Trophoblast cell (in vitro differentiated cells and primary cell): ENCODE results near the gene MAB21L4.

Experiments used
- DNase-seq, 2 donors: peaks; one replicate each; pipeline ENCODE4 v3.0.0-alpha.2; 2016
- H2AFZ ChIP-seq: 2 replicates; pipeline ENCODE4 v1.6.1; 2013; ENCODE audit warnings: low read length, moderate library complexity, mild to moderate bottlenecking; ENCODE audit not compliant: insufficient read depth, poor library complexity
- H2AK5ac ChIP-seq: 2 replicates; pipeline ENCODE4 v1.6.1; 2013; ENCODE audit warnings: mild to moderate bottlenecking, low read length
- H2BK120ac ChIP-seq: 2 replicates; pipeline ENCODE4 v1.6.1; 2013; ENCODE audit warnings: low read length, mild to moderate bottlenecking, moderate library complexity; ENCODE audit not compliant: insufficient read depth, poor library complexity
- H2BK12ac ChIP-seq: 2 replicates; pipeline ENCODE4 v1.6.1; 2013; ENCODE audit warnings: mild to moderate bottlenecking, low read length, moderate library complexity
- H2BK5ac ChIP-seq: 2 replicates; pipeline ENCODE4 v1.6.1; 2013; ENCODE audit warnings: low read length, low read depth, moderate library complexity, mild to moderate bottlenecking; ENCODE audit not compliant: poor library complexity
- H3K14ac ChIP-seq: 2 replicates; pipeline ENCODE4 v1.6.1; 2013; ENCODE audit warnings: mild to moderate bottlenecking, low read length
- H3K18ac ChIP-seq: 2 replicates; pipeline ENCODE4 v1.6.1; 2013; ENCODE audit warnings: mild to moderate bottlenecking, low read length
- H3K23ac ChIP-seq: 2 replicates; pipeline ENCODE4 v1.6.1; 2013; ENCODE audit warnings: low read length
- H3K27ac ChIP-seq: 2 replicates; pipeline ENCODE4 v1.5.1; 2013; ENCODE audit warnings: low read depth, mild to moderate bottlenecking, inconsistent platforms, low read length, moderate library complexity
- H3K27me3 ChIP-seq: 2 replicates; pipeline ENCODE4 v1.6.1; 2013; ENCODE audit warnings: inconsistent platforms, mild to moderate bottlenecking, low read length, moderate library complexity; ENCODE audit not compliant: insufficient read depth
- H3K36me3 ChIP-seq, 2 experiments: 1 replicate in 1 of 2; 2 replicates in 1 of 2; pipeline ENCODE4 v1.6.1; 2013; ENCODE audit warnings: low read length in 2 of 2, mild to moderate bottlenecking in 2 of 2, moderate library complexity in 1 of 2; ENCODE audit not compliant: insufficient read depth in 2 of 2, control insufficient read depth in 1 of 2
- H3K4ac ChIP-seq: 2 replicates; pipeline ENCODE4 v1.6.1; 2013; ENCODE audit warnings: low read depth, mild to moderate bottlenecking, low read length, moderate library complexity
- H3K4me1 ChIP-seq, 2 experiments: 1 replicate in 1 of 2; 2 replicates in 1 of 2; pipeline ENCODE4 v1.6.1; 2013; ENCODE audit warnings: low read length in 2 of 2, mild to moderate bottlenecking in 2 of 2, moderate library complexity in 1 of 2; ENCODE audit not compliant: insufficient read depth in 2 of 2, control insufficient read depth in 1 of 2
- H3K4me2 ChIP-seq: 2 replicates; pipeline ENCODE4 v1.6.1; 2013; ENCODE audit warnings: inconsistent platforms, mild to moderate bottlenecking, low read length, moderate library complexity
- H3K4me3 ChIP-seq: 2 replicates; pipeline ENCODE4 v1.5.1; 2013; ENCODE audit warnings: mild to moderate bottlenecking, low read depth, low read length, inconsistent platforms
- H3K79me1 ChIP-seq: one replicate; pipeline ENCODE4 v1.6.1; 2013; ENCODE audit warnings: low read length
- H3K79me2 ChIP-seq: 2 replicates; pipeline ENCODE4 v1.6.1; 2013; ENCODE audit warnings: low read length, mild to moderate bottlenecking; ENCODE audit not compliant: control insufficient read depth, insufficient read depth, poor library complexity
- H3K9ac ChIP-seq: 2 replicates; pipeline ENCODE4 v1.6.1; 2013; ENCODE audit warnings: mild to moderate bottlenecking, low read length
- H3K9me3 ChIP-seq: 2 replicates; pipeline ENCODE4 v1.6.1; 2013; ENCODE audit warnings: low read depth, mild to moderate bottlenecking, control low read depth, inconsistent platforms, low read length; ENCODE audit not compliant: insufficient read depth
- H4K12ac ChIP-seq: 2 replicates; pipeline ENCODE4 v1.6.1; 2013; ENCODE audit warnings: low read depth, mild to moderate bottlenecking, low read length, moderate library complexity
- H4K8ac ChIP-seq: 2 replicates; pipeline ENCODE4 v1.6.1; 2013; ENCODE audit warnings: low read depth, mild to moderate bottlenecking, low read length, moderate library complexity
- H4K91ac ChIP-seq: one replicate; pipeline ENCODE4 v1.6.1; 2013; ENCODE audit warnings: low read depth, mild to moderate bottlenecking, low read length, moderate library complexity
- WGBS: extraction: QIAGEN DNeasy Blood & Tissue Kit; methylation state at CpG from one replicate; pipeline ENCODE4 v1.1.7; 2013; ENCODE audit warnings: missing lambda C conversion rate; ENCODE audit not compliant: insufficient read length, insufficient coverage; ENCODE audit errors: extremely low coverage; 5-methylcytosine and 5-hydroxymethylcytosine counted together

Gene MAB21L4

GRCh38 chr2:240886678-240887609, 9.0 kb downstream of the MAB21L4 start:
- Histone ChIP-seq H3K18ac (no peak overlapping the region), H3K23ac (no peak overlapping the region), H2BK120ac (no peak overlapping the region), H4K8ac (no peak overlapping the region), H2AK5ac (no peak overlapping the region), H2BK12ac (no peak overlapping the region), H2BK5ac (no peak overlapping the region), H3K9ac (no peak overlapping the region), H3K9me3 (peaks cover 4% of the 10 kb centered on the region), H3K79me1 (no peaks in the 10 kb centered on the region), H4K91ac (no peak overlapping the region), H3K27ac (no peak overlapping the region), H3K4me2 (no peak overlapping the region), H3K79me2 (no peaks in the 10 kb centered on the region), H2AFZ (no peak overlapping the region), H3K4ac (no peak overlapping the region), H3K4me3 (no peak overlapping the region), H3K27me3 (no peaks in the 10 kb centered on the region), H3K36me3 (no peaks in the 10 kb centered on the region), H3K4me1 (peaks cover 12 to 13% of the 10 kb centered on the region in 2 experiments), H3K14ac (no peak overlapping the region), H4K12ac (no peak overlapping the region)
- no peak for DNase-seq
- no CpG with 5 or more reads among the region's 18 CpGs for WGBS

GRCh38 chr2:240886023-240886565, 9.9 kb downstream of the MAB21L4 start:
- DNase-seq = no peak
- WGBS = no CpG with 5 or more reads among the region's 5 CpGs
- H3K4me1 ChIP-seq = peaks cover 12 to 13% of the 10 kb centered on the region in 2 experiments
- no peak overlapping the region for H3K18ac ChIP-seq
- no peak overlapping the region for H4K12ac ChIP-seq
- no peaks in the 10 kb centered on the region for H3K36me3 ChIP-seq
- no peak overlapping the region for H2AK5ac ChIP-seq
- no peak overlapping the region for H2BK12ac ChIP-seq
- H3K4me2 ChIP-seq = no peak overlapping the region
- no peak overlapping the region for H4K8ac ChIP-seq
- no peak overlapping the region for H3K4me3 ChIP-seq
- H3K9me3 ChIP-seq = peaks cover 4% of the 10 kb centered on the region
- no peak overlapping the region for H3K23ac ChIP-seq
- no peak overlapping the region for H4K91ac ChIP-seq
- H2AFZ ChIP-seq = no peak overlapping the region
- no peak overlapping the region for H3K4ac ChIP-seq
- H3K9ac ChIP-seq = no peak overlapping the region
- no peak overlapping the region for H2BK120ac ChIP-seq
- no peaks in the 10 kb centered on the region for H3K79me1 ChIP-seq
- no peak overlapping the region for H3K14ac ChIP-seq
- H3K27ac ChIP-seq = no peak overlapping the region
- H3K79me2 ChIP-seq = no peaks in the 10 kb centered on the region
- H2BK5ac ChIP-seq = no peak overlapping the region
- H3K27me3 ChIP-seq = no peaks in the 10 kb centered on the region

GRCh38 chr2:240885566-240885965, 10.4 kb downstream of the MAB21L4 start:
- Histone ChIP-seq H4K8ac (no peak overlapping the region), H2BK120ac (no peak overlapping the region), H2AFZ (no peak overlapping the region), H3K27ac (no peak overlapping the region), H3K4me1 (peaks cover 12 to 13% of the 10 kb centered on the region in 2 experiments), H2BK12ac (no peak overlapping the region), H3K9ac (no peak overlapping the region), H3K4me2 (no peak overlapping the region), H3K14ac (no peak overlapping the region), H3K27me3 (no peaks in the 10 kb centered on the region), H3K79me1 (no peaks in the 10 kb centered on the region), H3K36me3 (no peaks in the 10 kb centered on the region), H2AK5ac (no peak overlapping the region), H3K4ac (no peak overlapping the region), H2BK5ac (no peak overlapping the region), H3K23ac (no peak overlapping the region), H3K79me2 (no peaks in the 10 kb centered on the region), H4K12ac (no peak overlapping the region), H3K4me3 (no peak overlapping the region), H3K18ac (no peak overlapping the region), H3K9me3 (peaks cover 4% of the 10 kb centered on the region), H4K91ac (no peak overlapping the region)
- DNase-seq = no peak
- no CpG with 5 or more reads among the region's 1 CpG for whole genome bisulfite sequencing

GRCh38 chr2:240884745-240885144, 11.2 kb downstream of the MAB21L4 start:
- Histone ChIP-seq H3K27me3 (no peaks in the 10 kb centered on the region), H2BK120ac (no peak overlapping the region), H2BK12ac (no peak overlapping the region), H3K4ac (no peak overlapping the region), H2AFZ (no peak overlapping the region), H3K14ac (no peak overlapping the region), H2AK5ac (no peak overlapping the region), H3K18ac (no peak overlapping the region), H3K79me2 (no peaks in the 10 kb centered on the region), H4K91ac (no peak overlapping the region), H3K36me3 (no peaks in the 10 kb centered on the region), H4K8ac (no peak overlapping the region), H3K79me1 (no peaks in the 10 kb centered on the region), H2BK5ac (no peak overlapping the region), H3K23ac (no peak overlapping the region), H3K27ac (no peak overlapping the region), H3K4me2 (no peak overlapping the region), H3K9ac (no peak overlapping the region), H3K4me3 (no peak overlapping the region), H3K4me1 (peaks cover 10 to 11% of the 10 kb centered on the region in 2 experiments), H3K9me3 (peaks cover 4% of the 10 kb centered on the region), H4K12ac (no peak overlapping the region)
- WGBS = no CpG with 5 or more reads among the region's 3 CpGs
- no peak for DNase-seq
